Activated T-cell treated with anti-CD3 and anti-CD28 coated beads, Interleukin-2, amount 50 U/mL, for 48 hours (primary cell): ENCODE results near the gene ITGB4.

Source experiments
- DNase-seq, 2 experiments: peaks; one replicate each; pipeline ENCODE4 v3.0.0-alpha.2; 2020

The ITGB4 gene

GRCh38 chr17:75803883-75804282 is 82.6 kb downstream of the ITGB4 start:
- no peak for DNase-seq

DNA sequence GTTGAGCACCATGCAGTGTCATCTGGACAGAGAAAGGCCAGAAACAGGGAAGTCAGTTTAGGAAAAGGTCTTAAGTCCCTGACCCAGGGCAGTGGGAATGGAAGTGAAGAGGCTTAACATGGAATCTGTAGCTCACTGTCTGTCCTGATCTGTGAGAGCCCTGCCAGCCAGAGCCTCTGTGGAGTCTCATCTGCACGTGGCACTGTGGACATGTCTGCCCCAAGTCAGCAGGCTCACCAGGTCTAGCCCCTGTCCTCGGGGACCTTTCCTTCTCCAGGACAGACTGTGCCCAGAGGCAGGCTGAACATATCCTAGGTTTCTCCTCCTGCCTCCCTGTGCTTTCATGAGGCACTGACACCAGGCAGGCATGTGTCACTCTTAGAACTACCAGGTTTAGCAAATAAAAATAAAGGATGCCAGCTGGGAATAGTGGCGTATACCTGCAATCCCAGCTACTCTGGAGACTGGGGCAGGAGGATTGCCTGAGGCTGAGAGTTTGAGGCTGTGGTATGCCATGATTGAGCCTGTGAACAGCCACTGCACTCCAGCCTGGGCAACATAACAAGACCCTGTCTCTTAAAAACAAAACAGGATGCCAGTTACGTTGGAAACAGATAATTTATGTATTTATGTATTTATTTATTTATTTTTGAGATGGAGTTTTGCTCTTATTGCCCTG is 85.7 kb downstream of the ITGB4 start:
- DNase-seq = no peak
